Mesenchymal stem cell (in vitro differentiated cells and primary cell): Measurements from ENCODE around the gene SLCO3A1.

Experiments
- DNase-seq: peaks from one replicate; pipeline ENCODE4 v3.0.0-alpha.2; 2013
- H2AFZ ChIP-seq: one replicate; pipeline ENCODE4 v1.6.1; 2013; ENCODE audit warnings: low read depth, mild to moderate bottlenecking, control low read depth, inconsistent platforms, low read length, moderate library complexity
- H2AK5ac ChIP-seq: 2 replicates; pipeline ENCODE4 v1.6.1; 2013; ENCODE audit warnings: low read length, moderate library complexity, mild to moderate bottlenecking, inconsistent platforms; ENCODE audit not compliant: severe bottlenecking
- H2BK120ac ChIP-seq: one replicate; pipeline ENCODE4 v1.6.1; 2013; ENCODE audit warnings: low read depth, mild to moderate bottlenecking, inconsistent platforms, low read length, moderate library complexity
- H2BK12ac ChIP-seq, 2 experiments: one replicate each; pipeline ENCODE4 v1.6.1; 2013; ENCODE audit warnings: inconsistent platforms in 2 of 2, low read length in 2 of 2, mild to moderate bottlenecking in 2 of 2, moderate library complexity in 2 of 2, control low read depth in 1 of 2
- H2BK15ac ChIP-seq: one replicate; pipeline ENCODE4 v1.6.1; 2013; ENCODE audit warnings: mild to moderate bottlenecking, low read depth, inconsistent platforms; ENCODE audit not compliant: poor library complexity, severe bottlenecking
- H2BK5ac ChIP-seq: 2 replicates; pipeline ENCODE4 v1.6.1; 2013; ENCODE audit warnings: low read depth, mild to moderate bottlenecking, low read length, control low read depth, inconsistent platforms; ENCODE audit not compliant: poor library complexity, severe bottlenecking
- H3K14ac ChIP-seq, 2 experiments: one replicate each; pipeline ENCODE4 v1.6.1; 2013; ENCODE audit warnings: inconsistent platforms in 2 of 2, low read length in 2 of 2, control low read depth in 1 of 2, mild to moderate bottlenecking in 1 of 2, moderate library complexity in 1 of 2
- H3K18ac ChIP-seq, 2 experiments: one replicate each; pipeline ENCODE4 v1.6.1; 2013; ENCODE audit warnings: inconsistent platforms in 2 of 2, low read length in 2 of 2, control low read depth in 1 of 2, low read depth in 1 of 2, mild to moderate bottlenecking in 1 of 2
- H3K23ac ChIP-seq, 2 experiments: one replicate each; pipeline ENCODE4 v1.6.1; 2013; ENCODE audit warnings: inconsistent platforms in 2 of 2, low read length in 2 of 2, mild to moderate bottlenecking in 2 of 2, moderate library complexity in 2 of 2, control low read depth in 1 of 2
- H3K27ac ChIP-seq: 2 replicates; pipeline ENCODE4 v1.5.1; 2013; ENCODE audit warnings: mild to moderate bottlenecking, moderate library complexity, low read length, control low read depth, inconsistent platforms; ENCODE audit not compliant: poor library complexity, severe bottlenecking
- H3K27me3 ChIP-seq, 2 experiments: 2 replicates each; pipeline versions ENCODE4 v1.6.1 to v1.7.0; 2013; ENCODE audit warnings: low read length in 2 of 2, mild to moderate bottlenecking in 2 of 2, moderate library complexity in 2 of 2, control low read depth in 1 of 2, inconsistent platforms in 1 of 2; ENCODE audit not compliant: control insufficient read depth in 1 of 2, insufficient read depth in 1 of 2
- H3K36me3 ChIP-seq, 2 experiments: 2 replicates each; pipeline versions ENCODE4 v1.6.1 to v1.7.0; 2013; ENCODE audit warnings: low read length in 2 of 2, control low read depth in 1 of 2, inconsistent platforms in 1 of 2, low read depth in 1 of 2, mild to moderate bottlenecking in 1 of 2; ENCODE audit not compliant: insufficient read depth in 2 of 2, control insufficient read depth in 1 of 2
- H3K4ac ChIP-seq, 2 experiments: one replicate each; pipeline ENCODE4 v1.6.1; 2013; ENCODE audit warnings: inconsistent platforms in 2 of 2, low read length in 2 of 2, mild to moderate bottlenecking in 2 of 2, moderate library complexity in 2 of 2, control low read depth in 1 of 2, low read depth in 1 of 2
- H3K4me1 ChIP-seq: 2 replicates; pipeline ENCODE4 v1.6.1; 2013; ENCODE audit warnings: low read depth, low read length, control low read depth; ENCODE audit not compliant: control insufficient read depth, insufficient read depth
- H3K4me2 ChIP-seq: 2 replicates; pipeline ENCODE4 v1.6.1; 2013; ENCODE audit warnings: low read length, mild to moderate bottlenecking, inconsistent platforms; ENCODE audit not compliant: poor library complexity, severe bottlenecking
- H3K4me3 ChIP-seq, 2 experiments: 2 replicates each; pipeline versions ENCODE4 v1.5.1 to v1.7.0; 2013; ENCODE audit warnings: low read length in 2 of 2, mild to moderate bottlenecking in 2 of 2, control low read depth in 1 of 2, low read depth in 1 of 2; ENCODE audit not compliant: insufficient read depth in 1 of 2
- H3K79me1 ChIP-seq: replicated peaks from 2 replicates; pipeline ENCODE4 v1.6.1; 2013; ENCODE audit warnings: mild to moderate bottlenecking, control low read depth, low read length, inconsistent platforms; ENCODE audit not compliant: poor library complexity, severe bottlenecking
- H3K9ac ChIP-seq: 2 replicates; pipeline ENCODE4 v1.7.0; 2013; ENCODE audit warnings: mild to moderate bottlenecking, low read length, moderate library complexity
- H3K9me3 ChIP-seq: 2 replicates; pipeline ENCODE4 v1.7.0; 2013; ENCODE audit warnings: mild to moderate bottlenecking, low read length; ENCODE audit not compliant: control insufficient read depth
- H4K8ac ChIP-seq: one replicate; pipeline ENCODE4 v1.6.1; 2013; ENCODE audit warnings: inconsistent platforms, mild to moderate bottlenecking, low read length, moderate library complexity
- H4K91ac ChIP-seq: one replicate; pipeline ENCODE4 v1.6.1; 2013; ENCODE audit warnings: mild to moderate bottlenecking, low read length, inconsistent platforms
- WGBS: methylation state at CpG from one replicate; pipeline ENCODE4 v1.1.7; 2013; ENCODE audit warnings: mixed read lengths; 5-methylcytosine and 5-hydroxymethylcytosine counted together

SLCO3A1 gene

GRCh38 chr15:91942720-91943394 lies 89.3 kb downstream of the SLCO3A1 start:
- H2AFZ ChIP-seq = no peak overlapping the region
- H3K27ac ChIP-seq = no peak overlapping the region
- DNase-seq = peak; percentile 73
- peak overlapping the region; percentile 75 for H2BK120ac ChIP-seq
- no peak overlapping the region for H2AK5ac ChIP-seq
- H4K8ac ChIP-seq = no peak overlapping the region
- H2BK15ac ChIP-seq = no peak overlapping the region
- no peak overlapping the region for H3K4me2 ChIP-seq
- no peak overlapping the region for H3K23ac ChIP-seq
- H4K91ac ChIP-seq = no peak overlapping the region
- H3K9ac ChIP-seq = peak overlapping the region; percentile 70
- no peak overlapping the region for H3K14ac ChIP-seq
- H3K4ac ChIP-seq = no peak overlapping the region
- no peaks in the 10 kb centered on the region for H3K9me3 ChIP-seq
- H3K27me3 ChIP-seq = peaks cover 0 to 7% of the 10 kb centered on the region in 2 experiments
- no peak overlapping the region for H3K18ac ChIP-seq
- peaks cover 5% of the 10 kb centered on the region for H3K4me1 ChIP-seq
- peak overlapping the region in 1 of 2 experiments; percentile 65 for H3K4me3 ChIP-seq
- H2BK5ac ChIP-seq = no peak overlapping the region
- peaks cover 2% of the 10 kb centered on the region for H3K79me1 ChIP-seq
- 60% methylated on average over 8 of the region's 9 CpGs for WGBS
- no peaks in the 10 kb centered on the region for H3K36me3 ChIP-seq
- no peak overlapping the region for H2BK12ac ChIP-seq

DNA sequence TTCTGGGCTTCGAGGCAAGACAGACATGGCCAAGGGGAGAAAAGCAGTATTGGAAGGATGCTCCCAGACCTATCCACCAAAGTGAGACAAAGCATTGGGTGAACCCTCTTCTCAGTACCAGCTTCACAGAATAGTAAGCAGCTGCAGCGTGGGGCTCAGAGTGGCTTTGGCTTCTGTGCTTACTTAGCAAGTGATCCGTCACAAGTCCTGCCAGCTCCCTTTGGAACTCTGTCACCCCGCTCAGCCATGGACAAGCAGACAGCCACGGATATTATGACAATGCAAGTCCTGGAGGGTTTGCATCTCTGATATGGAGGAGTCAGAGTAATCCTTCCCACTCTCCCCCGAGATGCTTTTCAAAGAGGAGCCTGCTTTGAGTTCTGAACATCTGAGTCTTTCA lies 90.8 kb downstream of the SLCO3A1 start:
- Histone ChIP-seq H3K4me1 (peaks cover 8% of the 10 kb centered on the region), H3K18ac (no peak overlapping the region), H3K27me3 (peaks cover 0 to 7% of the 10 kb centered on the region in 2 experiments), H2BK120ac (no peak overlapping the region), H2BK15ac (no peak overlapping the region), H3K27ac (no peak overlapping the region), H3K9me3 (no peaks in the 10 kb centered on the region), H4K8ac (no peak overlapping the region), H3K4me2 (no peak overlapping the region), H4K91ac (no peak overlapping the region), H3K36me3 (no peaks in the 10 kb centered on the region), H3K4ac (no peak overlapping the region), H2BK5ac (no peak overlapping the region), H3K9ac (no peak overlapping the region), H3K14ac (no peak overlapping the region), H3K23ac (no peak overlapping the region), H2BK12ac (no peak overlapping the region), H2AK5ac (no peak overlapping the region), H3K4me3 (no peak overlapping the region), H2AFZ (no peak overlapping the region), H3K79me1 (peaks cover 2% of the 10 kb centered on the region)
- 74% methylated on average over 6 of the region's 6 CpGs for WGBS
- DNase-seq = no peak

- no peak overlapping the region for H2AK5ac ChIP-seq
- H2BK120ac ChIP-seq = no peak overlapping the region
- H3K27me3 ChIP-seq = peaks cover 0 to 7% of the 10 kb centered on the region in 2 experiments
- H2BK12ac ChIP-seq = no peak overlapping the region
- DNase-seq = no peak
- H3K23ac ChIP-seq = no peak overlapping the region
- H3K36me3 ChIP-seq = no peaks in the 10 kb centered on the region
- no peak overlapping the region for H3K4me3 ChIP-seq
- H3K4ac ChIP-seq = no peak overlapping the region
- no peak overlapping the region for H4K91ac ChIP-seq
- no peak overlapping the region for H4K8ac ChIP-seq
- no peak overlapping the region for H3K18ac ChIP-seq
- H2BK15ac ChIP-seq = no peak overlapping the region
- H3K4me1 ChIP-seq = peaks cover 6% of the 10 kb centered on the region
- H2BK5ac ChIP-seq = no peak overlapping the region
- no peak overlapping the region for H3K14ac ChIP-seq
- H3K9ac ChIP-seq = no peak overlapping the region
- H3K79me1 ChIP-seq = peaks cover 2% of the 10 kb centered on the region
- H3K4me2 ChIP-seq = no peak overlapping the region
- H2AFZ ChIP-seq = no peak overlapping the region
- WGBS = 81% methylated on average over 6 of the region's 6 CpGs
- no peak overlapping the region for H3K27ac ChIP-seq
- H3K9me3 ChIP-seq = no peaks in the 10 kb centered on the region
These were observed 91.9 kb downstream of the SLCO3A1 start for GRCh38 chr15:91945385-91945784.

DNA sequence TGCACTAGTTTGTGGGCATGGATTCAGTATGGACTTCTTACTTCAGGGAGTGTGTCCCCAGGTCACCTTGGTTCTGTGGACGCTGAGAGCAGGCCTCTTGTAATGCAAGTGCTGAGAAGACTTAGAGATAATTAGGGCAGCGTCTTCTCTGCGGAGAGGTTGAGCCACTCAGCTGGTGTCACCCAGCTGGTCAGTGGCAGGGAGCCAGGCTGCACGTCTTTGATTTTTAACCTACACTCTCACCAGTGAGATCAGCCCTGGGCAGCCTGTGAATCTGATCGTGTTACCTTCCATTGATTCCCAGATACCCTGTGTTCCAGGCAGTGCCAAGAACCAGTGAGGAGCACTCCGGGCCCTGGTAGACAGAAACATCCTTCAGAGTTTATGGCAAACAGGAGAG lies 92.6 kb downstream of the SLCO3A1 start:
- Histone ChIP-seq H3K4me1 (peaks cover 6% of the 10 kb centered on the region), H2BK15ac (no peak overlapping the region), H3K18ac (no peak overlapping the region), H3K9me3 (no peaks in the 10 kb centered on the region), H3K4me2 (no peak overlapping the region), H3K4me3 (no peak overlapping the region), H3K9ac (no peak overlapping the region), H2BK5ac (no peak overlapping the region), H3K27me3 (peaks cover 0 to 7% of the 10 kb centered on the region in 2 experiments), H3K79me1 (peaks cover 2% of the 10 kb centered on the region), H3K4ac (no peak overlapping the region), H3K36me3 (no peaks in the 10 kb centered on the region), H3K14ac (no peak overlapping the region), H3K23ac (no peak overlapping the region), H3K27ac (no peak overlapping the region), H2BK12ac (no peak overlapping the region), H2AFZ (no peak overlapping the region), H2BK120ac (no peak overlapping the region), H2AK5ac (no peak overlapping the region), H4K8ac (no peak overlapping the region), H4K91ac (no peak overlapping the region)
- 62% methylated on average over 6 of the region's 6 CpGs for WGBS
- no peak for DNase-seq
